HepG2 (cell line): ENCODE data around the gene THOP1. TPM values are rescaled to one million over a fixed set of nuclear protein-coding genes. Genes with fewer than 3 reads are reported as not detected.

ENCODE experiments used
- CREM ChIP-seq, 2 experiments: sonication (generic) in 1 of 2; formaldehyde crosslinking in 1 of 2; IDR thresholded peaks; 2 replicates each; pipeline versions ENCODE4 v1.4.0 to v1.6.1; 2016 to 2020; ENCODE audit warnings: antibody characterized with exemption in 1 of 2, mild to moderate bottlenecking in 1 of 2, missing genetic modification reagents in 1 of 2
- FOSL1 ChIP-seq: sonication (generic); formaldehyde crosslinking; IDR thresholded peaks from 2 replicates; pipeline ENCODE4 v1.9.0; 2021; ENCODE audit warnings: missing genetic modification reagents, borderline replicate concordance
- FOXJ3 ChIP-seq: sonication (generic); formaldehyde crosslinking; IDR thresholded peaks from 2 replicates; pipeline ENCODE4 v1.4.0; 2020; ENCODE audit warnings: missing genetic modification reagents, mild to moderate bottlenecking, borderline replicate concordance
- HNRNPUL1 ChIP-seq: fragments of 200-400 bp; formaldehyde crosslinking; IDR thresholded peaks from 2 replicates; pipeline ENCODE4 v1.6.1; 2017; ENCODE audit warnings: low read depth, mild to moderate bottlenecking, low read length, moderate library complexity
- KLF16 ChIP-seq, 2 experiments: sonication (generic) in 1 of 2; formaldehyde crosslinking in 1 of 2; IDR thresholded peaks; 2 replicates each; pipeline versions ENCODE4 v1.6.1 to v1.8.0; 2016 to 2023; ENCODE audit warnings: missing genetic modification reagents in 2 of 2, missing compliant biosample characterization in 1 of 2
- LCORL ChIP-seq, 2 experiments: fragments of 450-650 bp in 1 of 2; sonication (generic) in 1 of 2; formaldehyde crosslinking in 1 of 2; IDR thresholded peaks; 2 replicates each; pipeline versions ENCODE4 v1.5.0 to v1.6.1; 2017 to 2020; ENCODE audit warnings: antibody characterized with exemption in 1 of 2, missing genetic modification reagents in 1 of 2
- NFKB2 ChIP-seq: sonication (generic); formaldehyde crosslinking; IDR thresholded peaks from 2 replicates; pipeline ENCODE4 v1.4.0; 2020; ENCODE audit warnings: missing genetic modification reagents, borderline replicate concordance
- POLR2A ChIP-seq, 2 experiments: IDR thresholded peaks; 2 replicates each; pipeline ENCODE4 v1.6.1; 2011; ENCODE audit warnings: low read depth in 2 of 2, low read length in 2 of 2, mild to moderate bottlenecking in 1 of 2, moderate library complexity in 1 of 2; ENCODE audit not compliant: insufficient read depth in 1 of 2
- REPIN1 ChIP-seq: sonication (generic); formaldehyde crosslinking; IDR thresholded peaks from 2 replicates; pipeline ENCODE4 v1.8.0; 2022; ENCODE audit warnings: missing genetic modification reagents, low read depth, mild to moderate bottlenecking, borderline replicate concordance
- SMARCC2 ChIP-seq: fragments of 450-650 bp; IDR thresholded peaks from 2 replicates; pipeline ENCODE4 v1.6.1; 2017; ENCODE audit warnings: antibody characterized with exemption, mild to moderate bottlenecking
- SYNCRIP ChIP-seq: fragments of 200-400 bp; formaldehyde crosslinking; IDR thresholded peaks from 2 replicates; pipeline ENCODE4 v1.6.1; 2018; ENCODE audit warnings: mild to moderate bottlenecking, low read depth, low read length; ENCODE audit not compliant: insufficient read depth
- TCF7L2 ChIP-seq: IDR thresholded peaks from 2 replicates; pipeline ENCODE4 v1.6.1; 2011; ENCODE audit warnings: mild to moderate bottlenecking, low read depth, low read length, moderate library complexity
- ZBTB42 ChIP-seq: sonication (generic); formaldehyde crosslinking; IDR thresholded peaks from 2 replicates; pipeline ENCODE4 v1.5.0; 2020; ENCODE audit warnings: mild to moderate bottlenecking, missing genetic modification reagents
- ZNF253 ChIP-seq: sonication (generic); formaldehyde crosslinking; IDR thresholded peaks from 2 replicates; pipeline ENCODE4 v1.8.0; 2022; ENCODE audit warnings: mild to moderate bottlenecking, missing genetic modification reagents, borderline replicate concordance
- ZNF546 ChIP-seq: sonication (generic); formaldehyde crosslinking; conservative IDR thresholded peaks from 2 replicates; pipeline ENCODE4 v1.8.1; 2023; ENCODE audit warnings: mild to moderate bottlenecking, missing genetic modification reagents
- ZNF547 ChIP-seq: sonication (generic); formaldehyde crosslinking; IDR thresholded peaks from 2 replicates; pipeline ENCODE4 v1.5.1; 2020; ENCODE audit warnings: mild to moderate bottlenecking, missing genetic modification reagents
- ZNF816 ChIP-seq: sonication (generic); formaldehyde crosslinking; IDR thresholded peaks from 2 replicates; pipeline ENCODE4 v1.8.0; 2022; ENCODE audit warnings: missing genetic modification reagents, mild to moderate bottlenecking, borderline replicate concordance
- ZSCAN9 ChIP-seq: IDR thresholded peaks from 2 replicates; pipeline ENCODE4 v1.6.1; 2016; ENCODE audit warnings: borderline replicate concordance
- polyA plus RNA-seq, 8 experiments: library from polyadenylated mRNA; depleted of rRNA in 3 of 8; stranded (reverse) in 7 of 8; unstranded in 1 of 8; fragments of >200 nt; fragmentation: Illumina TruSeq in 4 of 8; extraction: Trizol in 4 of 8; gene quantifications; 2 replicates each; pipeline versions ENCODE4 v1.2.1 to v1.2.3, GENCODE V29; 2011 to 2016; ENCODE audit warnings: low read depth in 4 of 8, missing spikeins in 1 of 8, mixed read lengths in 1 of 8; ENCODE audit not compliant: insufficient read depth in 1 of 8
- total RNA-seq, 5 experiments: library from RNA; depleted of rRNA; stranded (reverse); fragments of >200 nt; fragmentation: Illumina TruSeq; extraction: Trizol; gene quantifications; 2 replicates each; pipeline ENCODE4 v1.2.3, GENCODE V29; 2016; ENCODE audit warnings: low read depth in 1 of 5
- TF ChIP-seq, protein P1 (sequence below): sonication (generic); formaldehyde crosslinking; IDR thresholded peaks from 2 replicates; pipeline ENCODE4 v1.5.1; 2020; ENCODE audit warnings: missing genetic modification reagents, mild to moderate bottlenecking, borderline replicate concordance
- TF ChIP-seq, protein P2 (sequence below): sonication (generic); formaldehyde crosslinking; IDR thresholded peaks from 2 replicates; pipeline ENCODE4 v1.5.0; 2020; ENCODE audit warnings: missing genetic modification reagents
- TF ChIP-seq, protein P3 (sequence below): sonication (generic); formaldehyde crosslinking; IDR thresholded peaks from 2 replicates; pipeline ENCODE4 v1.5.0; 2020; ENCODE audit warnings: mild to moderate bottlenecking, missing genetic modification reagents
- TF ChIP-seq, protein P4 (sequence below): sonication (generic); formaldehyde crosslinking; IDR thresholded peaks from 2 replicates; pipeline ENCODE4 v1.8.0; 2022; ENCODE audit warnings: mild to moderate bottlenecking, missing genetic modification reagents; ENCODE audit not compliant: insufficient replicate concordance
- TF ChIP-seq, protein P5 (sequence below): sonication (generic); formaldehyde crosslinking; IDR thresholded peaks from 2 replicates; pipeline ENCODE4 v1.8.1; 2023; ENCODE audit warnings: mild to moderate bottlenecking, moderate library complexity, missing genetic modification reagents

Gene THOP1
- total and polyA plus RNA-seq, 2 of the 13 experiments (the other 11 are each of a cell fraction or from before 2014, with no cell fraction given): 74.4 to 116 TPM

DNA sequence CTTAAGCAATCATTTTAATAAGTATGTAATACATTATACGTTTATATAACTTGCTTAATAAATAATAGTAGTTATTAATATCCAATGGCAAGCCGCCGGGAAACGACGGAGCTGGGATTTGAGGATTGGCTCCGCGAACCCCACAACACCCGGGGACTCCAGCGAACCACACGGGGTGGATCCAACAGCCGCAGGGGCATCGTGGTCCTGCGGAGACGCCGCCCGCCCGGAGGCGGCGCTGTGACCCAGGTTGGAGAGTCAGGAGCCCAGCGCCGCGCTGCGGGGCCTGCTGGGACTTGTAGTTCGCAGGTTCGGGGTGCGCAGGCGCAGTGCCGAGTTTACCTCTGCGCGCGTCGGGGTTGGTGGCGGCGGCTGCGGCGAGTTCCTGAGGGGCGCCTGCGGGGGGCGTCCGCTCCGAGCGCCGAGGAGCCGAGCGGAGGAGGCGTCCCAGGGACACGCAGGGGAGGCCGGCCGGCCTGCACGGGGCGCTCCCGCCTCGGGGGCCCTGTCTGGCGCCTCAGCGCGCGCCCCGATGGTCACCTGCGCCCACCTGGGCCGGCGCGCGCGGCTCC lies 34.3 kb downstream of the THOP1 start, which contains the start of gene ZNF554 (continued):
- TF ChIP-seq, protein P1, sequence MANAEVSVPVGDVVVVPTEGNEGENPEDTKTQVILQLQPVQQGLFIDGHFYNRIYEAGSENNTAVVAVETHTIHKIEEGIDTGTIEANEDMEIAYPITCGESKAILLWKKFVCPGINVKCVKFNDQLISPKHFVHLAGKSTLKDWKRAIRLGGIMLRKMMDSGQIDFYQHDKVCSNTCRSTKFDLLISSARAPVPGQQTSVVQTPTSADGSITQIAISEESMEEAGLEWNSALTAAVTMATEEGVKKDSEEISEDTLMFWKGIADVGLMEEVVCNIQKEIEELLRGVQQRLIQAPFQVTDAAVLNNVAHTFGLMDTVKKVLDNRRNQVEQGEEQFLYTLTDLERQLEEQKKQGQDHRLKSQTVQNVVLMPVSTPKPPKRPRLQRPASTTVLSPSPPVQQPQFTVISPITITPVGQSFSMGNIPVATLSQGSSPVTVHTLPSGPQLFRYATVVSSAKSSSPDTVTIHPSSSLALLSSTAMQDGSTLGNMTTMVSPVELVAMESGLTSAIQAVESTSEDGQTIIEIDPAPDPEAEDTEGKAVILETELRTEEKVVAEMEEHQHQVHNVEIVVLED (CRISPR knock-in tag): peak; percentile 91
- TF ChIP-seq ZNF546 (peak; percentile 12; the same call in 1 of the 2 replicates), SYNCRIP (no peak), HNRNPUL1 (peak; percentile 39; the same call in 1 of the 2 replicates), NFKB2 (CRISPR knock-in tag) (no peak; the same call in 1 of the 2 replicates), TCF7L2 (no peak), FOXJ3 (no peak), SMARCC2 (no peak), ZBTB42 (no peak), ZNF816 (no peak), KLF16 (CRISPR knock-in tag; IDR thresholded peaks at IDR 0.05) (peak in 1 of 2 experiments; percentile 83; a peak in 2 of 4 replicates), POLR2A (IDR thresholded peaks at IDR 0.05; ENCODE audit: insufficient read depth in 1 of 2, low read depth in 2 of 2, low read length in 2 of 2) (peak; percentile 10 to 60; a peak in 1 of 4 replicates), REPIN1 (CRISPR knock-in tag) (peak; percentile 67; the same call in 1 of the 2 replicates), LCORL (IDR thresholded peaks at IDR 0.05) (no peak), LCORL (CRISPR knock-in tag; IDR thresholded peaks at IDR 0.05) (0 out of 2 replicates have a peak, but pooled peaks have one; percentile 35), CREM (IDR thresholded peaks at IDR 0.05) (peak; percentile 60), CREM (CRISPR knock-in tag; IDR thresholded peaks at IDR 0.05) (no peak), ZSCAN9 (CRISPR knock-in tag) (peak; percentile 80; the same call in 1 of the 2 replicates), ZNF253 (CRISPR knock-in tag) (no peak), ZNF547 (peak; percentile 35; the same call in 1 of the 2 replicates), FOSL1 (CRISPR knock-in tag) (no peak)
- TF ChIP-seq, protein P2, sequence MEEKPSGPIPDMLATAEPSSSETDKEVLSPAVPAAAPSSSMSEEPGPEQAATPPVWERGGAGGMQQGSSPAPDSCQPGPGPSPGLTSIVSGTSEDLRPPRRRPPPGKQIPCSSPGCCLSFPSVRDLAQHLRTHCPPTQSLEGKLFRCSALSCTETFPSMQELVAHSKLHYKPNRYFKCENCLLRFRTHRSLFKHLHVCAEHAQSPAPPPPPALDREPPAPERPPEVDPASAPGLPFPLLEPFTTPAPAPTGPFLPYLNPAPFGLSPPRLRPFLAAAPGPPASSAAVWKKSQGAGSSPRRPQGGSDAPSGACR: peak; percentile 44; the same call in 1 of the 2 replicates
- TF ChIP-seq, protein P3, sequence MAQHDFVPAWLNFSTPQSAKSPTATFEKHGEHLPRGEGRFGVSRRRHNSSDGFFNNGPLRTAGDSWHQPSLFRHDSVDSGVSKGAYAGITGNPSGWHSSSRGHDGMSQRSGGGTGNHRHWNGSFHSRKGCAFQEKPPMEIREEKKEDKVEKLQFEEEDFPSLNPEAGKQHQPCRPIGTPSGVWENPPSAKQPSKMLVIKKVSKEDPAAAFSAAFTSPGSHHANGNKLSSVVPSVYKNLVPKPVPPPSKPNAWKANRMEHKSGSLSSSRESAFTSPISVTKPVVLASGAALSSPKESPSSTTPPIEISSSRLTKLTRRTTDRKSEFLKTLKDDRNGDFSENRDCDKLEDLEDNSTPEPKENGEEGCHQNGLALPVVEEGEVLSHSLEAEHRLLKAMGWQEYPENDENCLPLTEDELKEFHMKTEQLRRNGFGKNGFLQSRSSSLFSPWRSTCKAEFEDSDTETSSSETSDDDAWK (CRISPR knock-in tag): no peak
- TF ChIP-seq, protein P4, sequence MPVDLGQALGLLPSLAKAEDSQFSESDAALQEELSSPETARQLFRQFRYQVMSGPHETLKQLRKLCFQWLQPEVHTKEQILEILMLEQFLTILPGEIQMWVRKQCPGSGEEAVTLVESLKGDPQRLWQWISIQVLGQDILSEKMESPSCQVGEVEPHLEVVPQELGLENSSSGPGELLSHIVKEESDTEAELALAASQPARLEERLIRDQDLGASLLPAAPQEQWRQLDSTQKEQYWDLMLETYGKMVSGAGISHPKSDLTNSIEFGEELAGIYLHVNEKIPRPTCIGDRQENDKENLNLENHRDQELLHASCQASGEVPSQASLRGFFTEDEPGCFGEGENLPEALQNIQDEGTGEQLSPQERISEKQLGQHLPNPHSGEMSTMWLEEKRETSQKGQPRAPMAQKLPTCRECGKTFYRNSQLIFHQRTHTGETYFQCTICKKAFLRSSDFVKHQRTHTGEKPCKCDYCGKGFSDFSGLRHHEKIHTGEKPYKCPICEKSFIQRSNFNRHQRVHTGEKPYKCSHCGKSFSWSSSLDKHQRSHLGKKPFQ (CRISPR knock-in tag): no peak
- TF ChIP-seq, protein P5, sequence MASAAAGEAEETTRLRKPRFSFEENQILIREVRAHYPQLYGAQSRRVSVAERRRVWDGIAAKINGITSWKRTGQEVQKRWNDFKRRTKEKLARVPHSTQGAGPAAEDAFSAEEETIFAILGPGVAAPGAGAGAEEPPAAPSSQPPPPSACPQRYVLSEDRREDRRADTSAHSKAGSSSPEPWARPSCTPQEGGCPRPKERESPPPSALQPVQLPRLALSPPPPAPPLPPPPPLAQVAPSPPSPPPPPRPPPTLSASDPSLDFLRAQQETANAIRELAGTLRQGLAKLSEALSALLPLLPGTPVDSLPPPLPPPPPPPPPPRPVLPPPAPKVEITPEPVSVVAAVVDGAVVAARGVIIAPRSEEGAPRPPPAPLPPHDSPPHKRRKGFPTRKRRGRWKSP (CRISPR knock-in tag): no peak; the same call in 1 of the 2 replicates
